Metanephros (tissue), 1 donor: Measurements from ENCODE around the gene EIF2S3. TPM values are rescaled to one million over a fixed set of nuclear protein-coding genes. Genes with fewer than 3 reads are reported as not detected.

ENCODE experiments used
- total RNA-seq: library from RNA; depleted of rRNA; stranded (reverse); fragments of >200 nt; gene quantifications from one replicate; pipeline ENCODE4 v1.2.3, GENCODE V29; 2014

EIF2S3 gene
- 218 TPM for total RNA-seq

GRCh38 chrX:24054182-24055042, at the start of gene EIF2S3:
Gene EIF2S3 (plus strand): TSS chrX:24054956. CDS start chrX:24054969, 13 bp downstream.

DNA sequence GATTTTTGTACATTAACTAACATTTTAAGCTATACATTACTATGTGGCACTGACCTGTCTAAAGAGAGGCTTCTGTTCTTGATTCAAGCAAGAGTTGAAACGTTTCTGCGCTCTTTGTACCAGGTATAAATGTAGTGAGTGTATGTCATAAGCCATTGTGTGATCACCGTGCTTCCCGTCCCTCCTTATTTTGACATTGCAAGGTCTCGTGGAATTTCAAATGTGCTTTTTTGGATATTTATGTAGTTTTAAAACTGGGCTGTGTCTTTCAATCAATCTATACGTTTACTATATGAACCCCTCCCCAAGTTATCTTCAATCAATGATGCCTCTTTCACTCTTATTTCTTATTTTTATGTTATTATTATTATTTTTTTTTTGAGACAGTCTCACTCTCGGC, 27.7 kb upstream of the EIF2S3 start, which contains the start of gene KLHL15:
Gene KLHL15 (minus strand): TSS at position 101 of the 400 bp plus-strand sequence. CDS start 20,493 bp downstream, outside the sequence.

Other genes starting within 250 kb of the EIF2S3 start
- 15.5 TPM for gene APOO, start 147.0 kb upstream of the EIF2S3 start, total RNA-seq
- gene CXorf58, start 146.9 kb upstream of the EIF2S3 start, total RNA-seq = 0.18 TPM
- 18.3 TPM for gene KLHL15, start 27.8 kb upstream of the EIF2S3 start, total RNA-seq
- 51.3 TPM for gene ZFX, start 94.8 kb downstream of the EIF2S3 start, total RNA-seq